Epithelial cell of proximal tubule (primary cell): Measurements from ENCODE around the gene SIRT7. TPM values are rescaled to one million over a fixed set of nuclear protein-coding genes. Genes with fewer than 3 reads are reported as not detected.
A peak's percentile ranks its signal among the peaks of the same experiment; 100 is the strongest.

Experiments used
- DNase-seq: peaks from one replicate; pipeline ENCODE4 v3.0.0-alpha.2; 2011; ENCODE audit warnings: low read depth
- H3K4me3 ChIP-seq: 2 replicates; pipeline ENCODE4 v1.5.1; 2011; ENCODE audit warnings: low read depth, mild to moderate bottlenecking, low read length
- total RNA-seq: library from RNA; depleted of rRNA; stranded (reverse); fragments of >200 nt; gene quantifications from 2 replicates; pipeline ENCODE4 v1.2.3, GENCODE V29; 2015
- TF ChIP-seq, protein P1 (sequence below): conservative IDR thresholded peaks from 2 replicates; pipeline ENCODE4 v1.5.1; 2012; ENCODE audit warnings: low read depth, mild to moderate bottlenecking, low read length

The SIRT7 gene
- total RNA-seq, 1 donor from 2014 or later = 38.1 TPM

- DNase-seq = no peak
- TF ChIP-seq, protein P1, sequence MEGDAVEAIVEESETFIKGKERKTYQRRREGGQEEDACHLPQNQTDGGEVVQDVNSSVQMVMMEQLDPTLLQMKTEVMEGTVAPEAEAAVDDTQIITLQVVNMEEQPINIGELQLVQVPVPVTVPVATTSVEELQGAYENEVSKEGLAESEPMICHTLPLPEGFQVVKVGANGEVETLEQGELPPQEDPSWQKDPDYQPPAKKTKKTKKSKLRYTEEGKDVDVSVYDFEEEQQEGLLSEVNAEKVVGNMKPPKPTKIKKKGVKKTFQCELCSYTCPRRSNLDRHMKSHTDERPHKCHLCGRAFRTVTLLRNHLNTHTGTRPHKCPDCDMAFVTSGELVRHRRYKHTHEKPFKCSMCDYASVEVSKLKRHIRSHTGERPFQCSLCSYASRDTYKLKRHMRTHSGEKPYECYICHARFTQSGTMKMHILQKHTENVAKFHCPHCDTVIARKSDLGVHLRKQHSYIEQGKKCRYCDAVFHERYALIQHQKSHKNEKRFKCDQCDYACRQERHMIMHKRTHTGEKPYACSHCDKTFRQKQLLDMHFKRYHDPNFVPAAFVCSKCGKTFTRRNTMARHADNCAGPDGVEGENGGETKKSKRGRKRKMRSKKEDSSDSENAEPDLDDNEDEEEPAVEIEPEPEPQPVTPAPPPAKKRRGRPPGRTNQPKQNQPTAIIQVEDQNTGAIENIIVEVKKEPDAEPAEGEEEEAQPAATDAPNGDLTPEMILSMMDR = no peak
- no peak overlapping the region for H3K4me3 ChIP-seq
These were observed 3.7 kb downstream of the SIRT7 start for GRCh38 chr17:81914103-81914850.

DNA sequence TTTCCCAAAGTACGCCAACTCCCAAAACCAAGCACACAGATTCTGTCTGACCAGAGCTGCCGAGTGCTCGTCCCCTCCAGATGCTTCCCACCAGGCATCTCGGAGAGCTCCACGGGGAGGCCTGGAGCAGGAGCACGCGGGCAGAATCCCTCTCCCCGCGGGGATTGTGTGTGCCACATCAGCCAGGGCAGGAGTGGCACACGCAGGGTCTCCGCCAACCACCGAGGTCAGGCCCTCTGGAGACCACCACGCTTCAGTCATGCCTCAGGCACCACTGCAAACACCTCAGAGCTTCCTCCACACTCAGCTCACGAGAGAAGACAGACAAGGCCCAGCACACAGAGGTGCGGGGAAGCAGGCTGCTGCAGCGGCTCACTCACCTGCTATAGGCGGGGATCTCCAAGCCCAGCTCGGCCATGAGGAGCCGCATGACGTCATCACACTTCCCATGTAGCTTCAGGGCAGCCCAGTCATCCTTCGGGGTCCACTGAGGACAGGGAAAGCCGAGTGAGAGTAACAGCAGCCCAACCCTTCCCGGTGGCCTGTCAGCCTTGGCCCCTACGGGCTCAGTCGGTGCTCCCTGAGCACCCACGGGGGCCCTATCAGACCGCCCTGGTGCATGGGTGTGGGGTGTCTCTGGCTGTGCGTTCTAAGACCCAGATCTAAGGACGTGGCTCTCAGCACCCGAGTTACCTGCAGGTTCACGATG lies 4.4 kb downstream of the SIRT7 start:
- no peak overlapping the region for H3K4me3 ChIP-seq
- TF ChIP-seq, protein P1 = no peak

DNA sequence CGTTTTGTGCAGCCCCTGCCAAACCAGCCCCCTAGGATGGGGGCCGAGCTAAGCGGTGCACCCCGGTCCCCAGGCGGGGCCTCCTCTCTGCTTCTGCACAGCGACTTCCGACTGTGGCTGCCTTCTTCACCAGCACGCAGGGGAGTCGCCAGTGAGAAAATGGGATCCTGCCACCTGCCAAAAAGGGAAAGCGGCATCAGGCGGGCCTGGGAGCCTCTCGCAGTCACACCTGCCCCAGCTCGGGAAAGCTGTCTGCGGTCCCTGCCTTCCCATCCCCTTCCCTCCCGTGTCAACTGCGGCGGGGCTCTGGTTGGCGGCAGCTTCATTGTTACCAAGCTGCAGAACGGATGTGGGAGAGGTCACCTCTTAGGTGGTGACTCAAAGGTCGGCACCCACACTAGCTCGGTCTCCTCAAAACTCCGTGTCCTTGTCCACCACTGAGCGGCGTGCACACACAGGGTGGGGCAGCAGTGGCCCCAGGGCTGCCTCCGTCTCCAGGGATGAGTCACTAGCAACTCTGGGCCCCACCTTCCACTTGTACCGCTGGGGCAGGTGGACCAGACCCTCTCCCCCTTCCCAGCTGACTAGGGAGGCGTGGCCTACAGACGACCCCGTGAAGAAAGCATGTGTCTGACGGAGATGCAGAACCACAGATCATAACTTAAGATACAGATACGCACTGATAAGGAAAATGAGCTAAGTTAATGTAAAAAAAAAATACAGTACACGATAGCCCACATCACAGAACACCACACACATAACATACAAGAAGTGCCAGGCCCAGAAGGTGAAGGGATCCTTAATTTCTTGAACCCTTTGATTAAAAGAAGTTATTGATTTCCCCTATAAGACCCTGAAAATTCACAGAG lies 5.3 kb downstream of the SIRT7 start:
- H3K4me3 ChIP-seq = no peak overlapping the region
- DNase-seq = no peak
- TF ChIP-seq, protein P1 = no peak

More for the DNA sequence above, 4.4 kb downstream of the SIRT7 start:
- no peak for DNase-seq

DNA sequence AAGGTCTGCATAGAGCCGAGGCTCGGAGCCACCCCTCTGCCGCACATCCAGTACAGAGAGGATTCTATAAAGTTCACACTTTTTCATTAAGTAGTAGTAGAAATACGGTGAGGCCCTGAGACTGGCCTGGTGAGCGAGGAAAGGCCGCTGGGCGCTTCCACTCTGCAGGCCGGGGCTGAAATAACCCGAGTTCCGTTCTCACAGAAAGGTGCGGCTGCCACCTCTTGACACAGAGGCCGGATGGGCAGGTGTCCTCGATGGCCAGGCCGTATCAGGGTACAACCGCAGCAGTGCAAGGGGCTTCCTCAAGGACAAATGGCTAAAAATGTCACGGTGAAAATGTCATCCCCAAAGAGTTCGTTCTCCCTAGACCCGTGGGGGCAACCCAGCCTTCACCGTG lies 6.0 kb downstream of the SIRT7 start:
- no peak for DNase-seq
- no peak overlapping the region for H3K4me3 ChIP-seq
- TF ChIP-seq, protein P1 = no peak

DNA sequence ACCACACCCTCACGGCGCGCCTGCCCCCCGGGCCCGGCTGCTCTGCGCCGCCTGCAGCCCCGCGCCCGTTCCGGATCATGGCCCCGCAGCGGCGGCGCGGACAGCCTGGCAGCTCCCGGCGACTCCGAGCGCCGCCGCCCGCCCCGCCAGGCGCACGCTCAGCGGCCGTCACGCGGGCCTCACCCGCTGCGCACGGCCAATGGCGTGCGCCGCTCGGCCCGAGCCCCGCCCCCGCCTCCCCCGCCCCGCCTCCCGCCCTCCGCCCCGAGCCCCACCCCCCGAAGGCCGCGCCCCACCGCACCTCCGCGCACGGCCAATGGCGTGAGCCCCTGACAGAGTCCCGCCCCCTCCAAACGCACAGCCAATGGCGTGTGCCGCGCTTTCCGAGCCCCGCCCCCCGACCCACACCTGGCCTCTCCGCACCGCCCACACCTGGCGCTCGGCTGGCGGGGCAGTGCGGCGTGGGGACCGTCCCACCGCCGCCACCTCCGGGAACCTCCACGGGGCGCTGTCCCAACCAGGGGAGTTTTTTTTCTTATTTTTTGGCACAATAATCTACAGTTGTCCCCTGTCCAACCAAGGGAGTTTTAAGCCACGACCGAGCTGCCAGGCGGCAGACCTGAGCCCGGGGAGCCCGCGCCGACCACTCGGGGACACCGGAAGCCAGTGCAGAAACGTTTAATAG lies 6.6 kb downstream of the SIRT7 start, which contains the start of gene PCYT2:
TSS of gene PCYT2 (minus strand) at position 123 of the 685 bp plus-strand sequence. CDS start at position 79, 44 bp downstream.
- TF ChIP-seq, protein P1 = no peak
- H3K4me3 ChIP-seq = peak within 1 kb of the TSS; percentile 76
- no peak for DNase-seq

- no peak for DNase-seq
- peak overlapping the region; percentile 76 for H3K4me3 ChIP-seq
- TF ChIP-seq, protein P1 = no peak
These were observed 7.1 kb downstream of the SIRT7 start for GRCh38 chr17:81910840-81911276.
